UCSD-AML1 (cell line): Measurements from ENCODE around the gene TOPAZ1.

Experiments
- DNase-seq: peaks from one replicate; lab custom pipeline; 2025; ENCODE audit not compliant: unreplicated experiment; lab: John Stamatoyannopoulos, UW

TOPAZ1 gene

DNA sequence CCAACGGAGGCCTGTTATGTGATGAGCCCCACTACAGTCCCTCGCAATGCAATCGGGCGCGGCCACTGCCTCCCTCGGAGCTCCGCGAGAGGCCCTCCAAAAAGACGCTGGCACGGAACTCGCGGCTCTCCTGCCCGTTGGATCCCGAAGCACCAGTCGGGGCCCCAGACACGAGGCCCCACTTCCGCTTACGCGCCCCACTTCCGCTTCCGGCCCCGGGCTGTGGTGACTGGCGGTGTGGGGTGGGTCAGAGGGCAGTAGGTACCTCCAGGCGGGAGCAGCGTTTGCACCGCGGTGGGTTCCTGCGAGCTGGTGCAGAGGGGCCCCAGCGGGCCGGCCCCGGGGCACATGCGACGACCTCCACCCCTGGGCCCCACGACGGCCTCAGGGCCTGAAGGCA lies at the start of gene TOPAZ1:
TOPAZ1 (plus strand) TSS at position 181 of the 400 bp plus-strand sequence; CDS start at position 349, 168 bp downstream.
- DNase-seq, result no peak

DNA sequence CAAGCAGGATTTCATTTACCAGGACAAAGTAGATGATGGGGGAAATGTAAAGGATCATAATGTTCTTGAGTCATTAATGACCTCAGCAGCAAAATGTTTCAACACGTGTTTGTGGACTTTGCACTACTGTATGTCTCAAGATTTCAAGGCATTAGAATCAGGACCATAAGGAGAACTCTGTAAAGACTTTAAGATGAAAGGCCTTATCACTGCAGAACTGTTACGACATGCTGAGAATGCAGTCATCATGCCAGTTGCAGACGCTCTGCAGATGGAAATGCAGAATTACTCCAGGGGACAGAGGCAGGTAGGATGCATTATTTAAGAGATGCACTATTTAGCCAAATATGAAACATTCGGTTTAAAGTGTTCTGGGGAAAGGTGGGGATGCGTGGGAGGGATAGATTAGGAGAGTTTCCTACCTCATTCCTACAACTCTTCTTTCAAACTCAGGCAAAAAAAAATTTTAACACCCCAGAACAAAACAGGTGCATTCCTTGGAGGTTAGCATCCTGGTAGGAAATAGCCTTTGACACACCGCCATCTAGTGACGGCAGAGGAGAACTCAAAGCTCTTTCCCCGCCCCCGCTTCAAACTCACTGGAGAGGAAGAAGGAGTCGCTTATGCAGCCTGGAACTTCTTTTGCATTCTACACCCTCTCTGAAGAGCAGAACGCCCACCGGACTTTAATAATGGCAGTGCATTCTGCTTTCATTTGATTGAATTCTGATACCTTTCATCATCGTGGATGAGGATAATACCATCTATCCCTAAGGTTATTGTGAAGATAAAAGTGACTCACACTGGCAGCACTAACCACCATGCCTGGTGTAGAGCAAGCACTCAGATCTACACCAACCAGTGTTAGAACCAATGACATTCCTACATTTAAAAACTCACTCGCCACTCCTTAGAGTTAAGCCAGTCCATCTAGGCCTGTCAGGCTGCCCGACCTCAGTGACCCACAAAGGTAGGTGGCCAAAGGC lies 43.1 kb upstream of the TOPAZ1 start:
- peak; percentile 54 for DNase-seq

DNA sequence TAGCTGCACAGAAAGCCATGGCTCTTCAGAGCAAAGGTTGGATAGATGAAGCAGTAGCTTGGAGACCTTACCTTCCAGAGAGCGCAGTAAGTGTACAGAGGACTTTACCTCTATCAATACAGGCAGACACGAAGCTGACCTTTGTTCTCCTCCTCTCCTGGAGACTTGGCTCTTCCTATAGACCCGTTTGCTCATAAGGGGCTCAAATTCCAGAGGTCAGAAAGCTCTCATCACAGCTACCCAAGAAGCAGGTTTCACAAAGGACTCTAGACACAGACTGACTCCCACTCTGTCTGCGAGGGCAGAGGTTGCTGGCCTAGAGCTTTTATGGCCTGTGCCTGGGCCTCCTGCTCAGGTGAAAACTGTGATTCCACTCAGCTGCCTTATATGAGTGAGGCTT lies 35.4 kb upstream of the TOPAZ1 start:
- DNase-seq, result no peak

DNA sequence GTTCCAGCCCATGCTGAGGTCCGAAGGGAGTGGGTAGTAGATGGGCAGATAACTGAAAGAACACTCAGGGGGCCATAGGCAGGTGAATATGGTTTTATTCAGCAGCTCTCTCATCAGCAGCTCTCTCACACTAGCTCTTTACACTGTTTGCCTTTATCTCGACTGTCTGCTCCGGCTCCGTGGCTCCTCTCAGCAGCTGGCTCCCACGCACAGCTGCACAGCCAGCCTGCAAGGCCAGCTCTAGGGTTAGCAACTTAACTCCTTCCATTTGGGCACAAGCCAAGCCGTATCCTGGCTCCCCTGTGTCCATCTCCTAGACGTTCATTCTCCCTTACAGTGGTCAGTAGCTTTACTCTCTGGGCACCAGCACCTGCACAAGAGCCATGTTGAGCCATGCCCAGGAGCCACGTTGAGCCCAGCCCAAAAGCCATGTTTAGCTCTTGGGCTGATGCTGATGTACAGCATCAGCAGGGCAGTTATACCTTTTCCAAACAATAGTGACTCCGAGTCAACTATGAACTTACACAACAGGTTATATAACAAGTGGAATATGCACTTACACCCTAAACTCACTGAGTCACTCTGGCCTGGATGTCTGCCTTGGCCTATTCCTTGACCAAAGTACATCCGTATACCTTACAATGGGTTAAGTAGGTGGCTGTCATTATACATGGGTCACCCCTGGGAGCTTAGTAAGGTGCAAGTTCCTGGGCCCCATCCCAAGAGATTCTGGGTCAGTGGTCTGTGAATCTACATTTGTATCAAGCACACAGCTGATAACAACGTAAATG lies 34.6 kb upstream of the TOPAZ1 start:
- DNase-seq, result no peak

DNA sequence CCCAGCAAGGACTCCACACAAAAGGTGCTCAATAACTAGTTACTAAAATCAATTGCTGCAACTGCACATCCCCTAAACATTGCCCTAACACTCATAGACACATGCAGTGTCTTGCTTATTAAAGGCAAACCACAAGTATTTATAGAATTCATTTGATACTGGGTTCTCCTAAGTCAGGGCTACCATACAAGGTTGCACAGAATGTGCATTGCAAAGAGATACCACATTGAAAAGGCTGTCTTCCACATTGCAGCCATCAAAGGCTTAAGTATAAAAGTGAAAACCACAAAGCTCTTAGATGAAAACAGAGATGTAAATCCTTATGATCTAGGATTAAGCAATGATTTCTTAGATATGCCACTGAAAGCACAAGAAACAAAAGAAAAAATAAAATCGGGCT lies 33.6 kb upstream of the TOPAZ1 start:
- DNase-seq, result no peak

DNA sequence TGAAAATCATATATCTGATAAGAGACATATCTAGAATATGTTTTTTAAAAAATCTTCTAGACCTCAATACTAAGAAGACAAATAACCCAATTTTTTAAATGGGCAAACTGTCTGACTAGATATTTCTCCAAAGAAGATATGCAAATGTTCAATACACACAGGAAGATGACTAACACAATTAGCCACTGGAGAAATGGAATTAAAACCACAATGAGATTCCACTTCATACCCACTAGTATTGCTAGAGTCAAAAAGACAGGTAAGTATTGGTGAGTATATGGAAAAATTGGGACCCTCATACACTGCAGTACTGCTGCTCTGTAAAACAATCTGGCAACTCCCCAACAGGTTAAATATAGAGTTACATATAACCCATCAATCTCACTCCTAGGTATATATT lies 33.1 kb upstream of the TOPAZ1 start:
- no peak for DNase-seq

DNA sequence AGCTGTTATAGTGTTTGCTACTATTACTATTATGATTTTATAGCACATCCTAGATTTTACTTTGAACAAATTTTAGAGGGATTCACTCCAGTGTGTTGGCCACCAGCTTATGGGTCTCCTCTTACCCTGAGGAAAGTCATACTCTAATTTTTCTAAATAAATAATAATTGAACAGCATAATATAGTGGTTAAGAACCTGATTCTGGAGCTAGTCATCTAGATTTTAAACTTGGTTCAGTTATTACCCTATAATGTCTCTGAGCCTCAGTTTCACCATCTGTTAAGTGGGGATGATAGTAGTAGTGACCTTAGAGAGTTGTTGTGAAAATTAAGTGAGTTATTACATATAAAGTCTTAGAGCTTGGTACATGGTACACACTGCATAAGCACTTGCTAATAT lies 30.7 kb upstream of the TOPAZ1 start:
- no peak for DNase-seq

DNA sequence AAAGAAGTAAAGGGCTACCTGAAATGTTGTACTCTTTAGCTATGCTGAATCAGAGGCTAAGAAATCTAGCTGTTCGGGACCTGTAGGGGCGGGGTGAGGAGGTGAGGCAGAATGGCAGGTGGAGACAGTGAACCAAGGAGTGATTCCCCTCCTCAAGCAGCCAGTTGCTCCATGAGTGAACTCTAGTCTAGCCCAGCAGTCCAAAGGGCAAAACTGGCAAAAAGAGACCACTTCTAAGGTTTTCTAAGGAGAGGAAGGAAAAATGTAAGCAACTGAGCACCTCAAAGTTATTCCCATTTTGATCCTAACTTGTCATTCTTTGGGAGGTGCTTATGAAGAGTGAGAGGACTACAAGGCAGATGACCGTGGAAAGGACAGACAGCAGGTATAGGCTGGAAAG lies 19.3 kb upstream of the TOPAZ1 start:
- DNase-seq, result no peak

DNA sequence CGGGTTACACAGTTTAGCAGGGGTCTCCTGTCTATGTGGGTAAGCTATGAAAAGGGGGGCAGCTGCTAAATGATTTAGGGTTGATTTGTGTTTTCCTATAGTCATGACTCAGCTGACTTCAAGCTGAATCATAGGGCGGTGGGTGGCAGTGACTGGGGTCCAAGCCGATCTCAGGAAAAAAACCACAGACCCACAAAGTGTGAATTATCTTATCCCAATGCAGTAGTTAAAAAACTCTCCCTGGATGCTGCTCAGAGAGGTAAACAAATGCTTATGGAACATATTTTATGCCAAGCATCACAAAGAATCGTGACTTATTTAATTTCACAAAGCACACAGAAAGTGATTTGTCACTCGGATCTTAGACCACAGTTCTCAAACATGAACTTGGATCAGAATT lies 18.4 kb upstream of the TOPAZ1 start:
- no peak for DNase-seq

DNA sequence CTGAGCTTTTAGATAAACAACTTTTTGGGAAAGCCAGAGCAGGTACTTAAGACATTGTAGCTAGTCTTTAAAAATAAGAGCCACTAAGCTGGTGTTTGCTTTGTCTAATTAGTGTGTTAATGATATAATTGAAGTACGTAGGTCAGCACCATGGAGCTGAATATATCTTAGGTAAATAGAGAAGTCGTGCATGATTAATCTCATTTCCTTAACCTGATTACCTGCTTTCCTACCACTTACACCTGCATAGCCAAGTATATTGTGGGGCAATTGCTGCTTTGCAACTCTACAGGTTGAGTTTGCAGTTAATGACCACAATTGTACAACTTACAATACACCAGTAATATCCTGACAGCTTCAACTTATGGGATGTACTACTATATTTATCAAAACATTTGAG lies 17.6 kb upstream of the TOPAZ1 start:
- no peak for DNase-seq

DNA sequence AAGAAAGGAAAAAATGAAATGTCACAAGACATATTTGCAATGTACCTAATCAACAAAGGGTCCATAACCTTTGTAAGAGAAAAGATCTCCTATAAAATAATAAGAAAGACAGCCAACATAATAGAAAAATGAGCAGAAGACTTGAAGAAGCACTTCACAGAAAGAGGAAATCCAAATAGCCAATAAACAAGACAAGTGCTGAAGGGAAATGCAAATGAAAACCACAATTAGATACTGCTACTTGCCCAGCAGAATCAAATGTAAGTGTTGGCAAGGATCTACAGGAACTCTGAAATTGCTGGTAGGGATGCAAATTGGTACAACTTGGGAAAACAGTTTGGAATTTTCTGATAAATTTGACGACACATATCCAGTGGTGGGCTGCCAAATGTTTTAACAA lies 15.1 kb upstream of the TOPAZ1 start:
- DNase-seq, result no peak

DNA sequence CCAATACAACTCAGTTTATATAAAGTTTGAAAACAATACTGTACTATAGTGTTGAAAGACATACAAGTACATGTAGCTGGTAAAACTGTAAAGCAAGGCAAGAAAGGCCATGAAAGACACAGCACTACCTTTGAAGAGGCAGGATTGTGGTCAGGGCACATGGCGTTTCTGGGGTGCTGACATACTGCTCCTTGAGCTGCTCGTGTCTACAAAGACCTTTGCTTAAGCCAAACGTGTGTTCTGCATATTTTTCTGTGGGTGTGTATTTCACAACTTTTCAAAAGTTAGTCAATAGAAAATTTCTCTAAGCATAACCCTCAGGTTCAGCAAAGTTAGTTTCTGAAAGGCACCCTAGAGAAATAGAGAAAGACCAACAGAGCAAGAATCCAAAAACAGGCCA lies 14.1 kb upstream of the TOPAZ1 start:
- no peak for DNase-seq

DNA sequence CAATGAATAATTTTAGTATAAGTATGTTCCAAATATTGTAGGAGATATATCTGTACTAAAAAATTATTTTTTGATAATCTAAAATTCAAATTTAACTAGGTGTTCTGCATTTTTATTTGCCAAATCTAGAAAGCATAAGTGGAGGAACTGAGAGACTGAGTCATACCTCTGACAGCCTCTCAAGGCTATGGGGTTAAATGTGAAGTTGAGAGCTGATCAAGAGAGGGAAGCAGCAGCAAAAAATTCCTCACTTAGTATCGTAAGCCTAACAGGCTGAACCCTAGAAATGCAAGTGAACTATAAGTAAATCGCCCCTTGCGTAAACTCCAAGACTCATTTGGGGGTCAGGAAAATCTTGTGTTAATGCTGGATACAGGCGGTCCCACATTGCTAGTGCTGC lies 12.8 kb upstream of the TOPAZ1 start:
- no peak for DNase-seq

DNA sequence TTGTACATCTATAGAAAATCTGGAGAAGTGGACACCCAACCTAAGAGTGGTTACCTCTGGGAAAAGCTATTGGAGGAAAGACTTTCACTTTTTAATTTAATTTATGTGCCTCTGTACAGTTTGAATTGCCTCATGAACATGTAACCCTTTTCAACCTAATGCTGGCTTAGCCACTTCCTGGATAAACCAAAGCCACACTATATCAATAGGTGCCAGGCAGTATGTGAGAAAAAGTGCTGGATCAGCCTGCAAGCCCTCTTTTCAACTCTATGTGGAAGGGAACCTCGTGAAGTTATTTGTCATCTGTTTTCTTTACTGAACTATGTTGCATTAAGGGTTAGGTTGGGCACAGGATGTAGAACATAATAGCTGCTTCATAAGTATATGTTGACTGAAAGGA lies 9.3 kb upstream of the TOPAZ1 start:
- no peak for DNase-seq

DNA sequence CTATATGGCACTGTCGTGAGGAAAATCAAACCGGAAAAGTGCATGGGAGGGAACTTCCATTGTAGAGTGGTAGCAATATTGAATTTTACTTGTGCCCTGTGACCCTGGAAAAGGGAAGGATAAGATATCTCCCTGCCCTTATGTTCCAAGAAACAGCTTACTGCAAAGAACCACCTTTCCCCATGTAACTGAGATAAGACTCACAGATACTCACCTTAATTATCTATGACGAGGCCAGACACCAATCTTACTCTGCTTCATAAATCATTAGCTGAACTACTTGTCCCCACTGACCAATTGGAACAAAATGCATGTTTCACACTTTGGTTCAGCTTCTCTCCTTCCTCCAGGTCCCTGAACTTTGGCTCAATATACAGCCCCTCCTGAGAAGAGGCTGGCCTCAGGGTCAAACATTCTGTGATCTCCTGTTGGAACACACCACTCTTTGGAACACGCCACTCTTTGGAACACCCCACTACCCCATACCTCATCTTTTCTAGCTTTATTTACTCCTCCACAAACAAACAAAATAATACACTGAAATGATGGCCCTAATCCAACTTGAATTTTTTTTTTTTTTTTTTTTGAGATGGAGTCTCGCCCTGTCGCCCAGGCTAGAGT lies 6.9 kb upstream of the TOPAZ1 start:
- no peak for DNase-seq

DNA sequence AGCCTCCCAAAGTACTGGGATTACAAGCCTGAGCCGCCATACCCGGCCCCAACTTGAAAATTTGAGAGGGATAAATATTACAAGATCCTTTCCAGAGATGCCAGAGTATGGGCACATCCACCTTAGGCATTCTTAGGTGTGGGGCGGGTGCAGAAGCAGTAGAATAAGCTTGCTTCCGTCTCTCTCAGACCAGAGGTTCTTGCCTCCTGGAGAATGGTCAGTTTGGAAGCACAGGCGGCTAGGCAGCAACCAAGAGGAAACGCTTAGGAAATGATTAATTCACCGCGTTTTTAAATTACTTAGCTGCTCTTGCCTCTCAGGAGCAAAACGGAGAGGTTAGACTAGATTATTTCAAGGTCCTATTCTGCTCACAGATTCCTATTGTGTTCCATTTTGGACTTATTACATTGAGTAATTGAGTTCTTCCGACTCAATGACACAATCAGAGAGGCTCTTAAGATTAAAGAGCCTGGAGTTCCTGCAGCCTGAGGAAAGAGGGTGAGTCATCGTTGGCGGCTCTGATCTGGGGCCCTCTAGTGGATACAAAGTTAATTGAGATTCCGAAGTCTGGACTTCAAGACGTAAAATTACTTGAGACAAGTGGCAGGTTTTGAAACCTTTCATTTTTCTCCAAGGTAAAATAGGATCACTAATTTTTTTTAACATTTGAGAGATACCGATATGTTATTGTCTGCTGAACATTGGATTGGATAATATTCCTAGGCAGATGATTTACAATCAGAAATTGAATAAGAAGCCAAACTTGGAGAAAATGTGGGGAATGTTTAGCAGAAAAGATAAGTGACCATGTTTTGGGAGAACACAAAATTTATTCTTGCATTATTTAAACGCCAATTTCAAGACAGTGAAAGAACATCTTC lies 5.8 kb upstream of the TOPAZ1 start:
- peak; percentile 54 for DNase-seq

DNA sequence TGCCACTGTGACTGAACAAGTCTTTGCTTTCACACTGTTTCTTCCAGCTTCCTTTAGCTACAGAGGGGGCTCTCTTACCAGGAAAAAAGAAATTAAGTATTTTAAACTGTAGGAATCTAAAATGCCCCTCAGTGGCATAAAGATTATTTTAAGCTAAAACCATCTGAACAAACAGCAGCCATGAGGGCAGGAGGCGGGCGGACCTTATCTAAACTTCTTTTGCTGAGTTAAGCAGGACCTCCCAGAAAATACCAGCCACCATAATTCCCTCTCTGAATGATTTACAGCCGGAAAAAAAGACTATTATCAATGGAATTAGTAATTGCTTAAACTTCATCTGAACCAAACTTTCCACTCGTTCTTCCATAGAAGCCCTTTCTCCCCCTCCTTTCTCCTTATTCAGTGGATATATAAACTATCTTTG lies 5.2 kb upstream of the TOPAZ1 start:
- no peak for DNase-seq

DNA sequence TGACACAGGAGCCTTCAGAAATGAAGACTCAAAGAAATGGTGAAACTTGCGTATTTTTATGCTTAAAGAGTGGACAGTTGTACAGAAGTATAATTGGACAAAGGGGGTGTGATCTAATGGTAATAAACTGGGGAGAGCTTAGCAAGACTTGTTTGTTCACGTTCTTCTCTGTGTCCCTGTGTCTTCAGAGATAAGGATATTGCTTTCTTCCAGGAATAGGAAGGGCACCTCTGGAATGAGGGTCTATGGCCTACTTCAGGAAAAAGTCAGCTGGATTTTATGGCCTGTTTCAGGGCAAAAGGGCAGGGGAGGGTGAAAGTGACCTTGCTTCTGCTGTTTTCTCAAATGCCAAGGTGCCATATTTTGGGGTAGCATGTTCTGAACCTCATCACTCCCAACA lies 4.5 kb upstream of the TOPAZ1 start:
- no peak for DNase-seq

DNA sequence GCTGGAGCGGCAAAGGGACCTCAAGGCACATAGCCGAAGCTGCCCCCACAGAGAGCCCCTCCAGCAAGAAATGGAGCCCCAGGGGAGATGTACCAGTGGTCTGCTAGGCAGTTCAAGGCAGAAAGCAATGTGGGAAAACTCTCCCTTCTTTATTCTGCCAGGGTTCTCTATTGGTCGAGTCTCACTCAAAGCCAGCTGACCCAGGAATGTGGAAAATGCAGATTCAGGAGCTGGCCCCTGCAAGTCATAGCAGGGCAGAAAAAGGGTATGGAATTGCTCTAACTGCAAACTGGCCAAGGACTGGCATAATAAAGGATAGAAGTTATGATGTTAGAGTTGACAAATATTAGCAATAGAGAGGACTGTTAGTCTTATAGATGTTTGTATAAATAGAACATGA lies 4.0 kb upstream of the TOPAZ1 start:
- DNase-seq, result no peak

DNA sequence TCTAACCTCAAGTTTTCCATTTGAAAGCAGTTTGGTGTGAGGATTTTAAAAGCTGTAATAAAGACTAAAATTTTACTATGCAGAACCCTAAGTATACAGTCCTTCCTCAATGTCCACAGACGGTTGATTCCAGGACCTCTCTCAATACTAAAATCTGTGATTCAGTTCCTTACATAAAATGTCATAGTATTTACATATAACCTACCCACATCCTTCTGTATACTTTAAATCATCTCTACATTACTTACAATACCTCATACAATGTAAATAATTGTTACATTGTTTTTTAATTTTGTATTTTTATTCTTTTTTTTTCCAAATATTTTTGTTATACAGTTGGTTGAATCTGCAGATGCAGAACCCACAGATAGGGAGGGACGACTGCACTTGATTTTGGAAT lies 2.8 kb upstream of the TOPAZ1 start:
- no peak for DNase-seq

DNA sequence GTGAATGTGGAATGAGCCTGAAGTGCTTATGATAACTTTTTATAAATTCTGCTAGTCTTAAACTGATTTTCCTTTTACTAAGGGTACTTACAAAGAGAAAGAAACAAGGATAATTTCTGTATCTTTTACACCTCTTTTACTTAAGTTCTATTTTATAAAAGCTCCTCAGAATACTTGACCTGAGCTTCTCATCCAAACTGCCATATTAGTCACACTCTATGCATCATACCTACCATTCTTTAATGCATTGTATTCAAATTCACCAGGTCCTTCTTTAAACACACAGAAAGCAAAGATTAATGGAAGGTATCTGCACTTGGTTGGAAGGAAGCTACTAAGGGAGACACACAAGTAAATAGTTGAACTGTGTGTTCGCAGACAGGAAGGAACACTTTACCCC lies 1.6 kb upstream of the TOPAZ1 start:
- DNase-seq, result no peak
